GM18499 (cell line): ENCODE data around the gene CDK11A.
"Not testable (repeated sequence)": the region's sequence is repeated elsewhere in the genome, so short reads cannot be mapped to it uniquely, and the experiment has no call there.

Experiments used
- ATAC-seq: cut with Tn5 transposase; IDR thresholded peaks from one replicate; pipeline ENCODE4 v1.9.1; 2021; ENCODE audit warnings: moderate number of reproducible peaks; ENCODE audit not compliant: insufficient read depth, unreplicated experiment

CDK11A gene

DNA sequence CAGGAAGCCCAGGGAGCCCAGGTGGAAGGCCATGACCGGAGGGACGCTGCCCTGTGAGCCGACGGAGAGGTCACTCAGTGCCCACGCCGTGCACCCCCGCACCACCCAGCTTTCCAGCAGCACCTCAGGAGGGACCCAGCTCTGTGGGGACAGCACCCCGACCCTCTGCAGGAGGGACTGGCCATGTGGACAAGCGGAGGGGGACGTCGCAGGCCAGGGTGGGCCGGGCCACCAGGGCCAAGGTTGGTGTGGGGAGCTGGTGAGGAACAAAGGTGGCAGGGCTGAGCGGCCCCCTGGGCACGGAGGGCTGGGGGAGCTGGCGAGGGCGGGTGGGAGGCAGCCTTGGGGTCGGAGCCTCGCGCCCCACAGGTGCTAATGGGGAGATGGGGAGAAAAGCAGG lies 31.3 kb upstream of the CDK11A start:
- no peak for ATAC-seq

- no peak for ATAC-seq
These were observed 30.1 kb upstream of the CDK11A start for GRCh38 chr1:1754051-1754815.

- no peak for ATAC-seq
These were observed 29.4 kb upstream of the CDK11A start for GRCh38 chr1:1753607-1754005.

DNA sequence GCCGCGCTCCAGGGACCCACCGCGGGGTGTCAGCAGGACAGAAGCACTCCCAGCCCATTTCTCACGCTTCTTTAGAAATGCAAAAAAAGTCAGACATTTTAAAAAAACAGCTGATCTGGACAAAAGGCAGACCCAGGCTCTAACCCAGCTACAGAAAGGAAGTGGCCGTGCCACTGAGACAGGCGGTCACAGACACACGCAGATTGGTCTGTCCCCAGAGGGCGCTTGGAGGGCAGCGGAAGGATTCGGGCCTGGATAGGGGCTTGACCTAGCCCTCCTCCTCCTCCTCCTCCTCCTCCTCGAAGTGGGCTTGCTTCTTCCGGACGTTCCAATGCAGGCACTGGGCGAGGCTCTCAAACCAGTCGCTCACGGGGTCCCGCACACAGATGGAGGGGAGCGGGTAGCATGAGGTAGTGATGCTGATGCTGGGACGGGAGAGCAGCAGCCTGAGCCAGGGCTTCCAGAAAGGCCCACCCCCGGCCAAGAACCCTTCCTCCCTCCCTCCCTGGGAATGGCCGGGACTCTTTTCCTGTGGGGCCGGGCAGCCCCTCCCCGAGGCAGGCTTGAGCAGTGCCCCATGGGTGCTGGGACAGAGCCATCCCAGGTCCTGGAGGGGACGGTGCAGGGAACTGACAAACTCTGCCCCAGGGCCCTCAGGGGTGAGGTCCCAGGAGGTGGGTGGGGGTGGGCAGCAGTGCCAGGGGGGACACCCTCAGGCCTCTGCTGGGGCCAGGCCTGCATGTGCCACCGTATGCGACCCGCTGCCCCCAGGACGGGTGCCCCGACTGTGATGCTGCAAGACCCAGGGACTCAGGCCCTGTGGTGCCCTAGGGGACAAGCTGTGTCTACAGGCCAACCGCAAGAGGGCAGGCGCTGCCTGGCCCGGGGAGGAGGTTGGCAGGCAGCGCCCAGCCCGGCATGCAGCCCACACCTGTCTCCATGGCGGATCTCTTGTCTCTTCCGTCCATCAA lies 28.8 kb upstream of the CDK11A start:
- ATAC-seq = no peak

DNA sequence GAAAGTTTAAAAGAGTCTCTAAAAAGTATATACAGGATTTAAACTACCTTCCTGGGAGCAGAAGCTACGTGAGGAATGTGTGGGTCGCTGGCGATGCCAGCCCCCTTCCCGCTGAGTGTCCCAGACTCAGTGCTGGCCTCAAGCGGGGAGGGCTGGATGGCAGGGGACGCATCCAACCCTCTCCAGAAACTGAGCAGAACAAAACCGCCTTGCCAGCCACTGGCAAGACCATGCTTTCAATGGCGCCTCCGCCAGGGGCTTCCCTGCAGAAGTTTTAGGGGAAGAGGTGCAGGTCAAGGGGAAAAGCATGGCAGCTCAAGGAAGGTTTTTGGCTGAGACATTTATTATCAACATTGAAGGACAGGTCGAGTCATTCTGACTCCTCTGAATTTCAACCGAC lies 28.0 kb upstream of the CDK11A start:
- ATAC-seq = no peak

- not testable (repeated sequence) for ATAC-seq
These were observed 25.8 kb upstream of the CDK11A start for GRCh38 chr1:1749941-1750340.

DNA sequence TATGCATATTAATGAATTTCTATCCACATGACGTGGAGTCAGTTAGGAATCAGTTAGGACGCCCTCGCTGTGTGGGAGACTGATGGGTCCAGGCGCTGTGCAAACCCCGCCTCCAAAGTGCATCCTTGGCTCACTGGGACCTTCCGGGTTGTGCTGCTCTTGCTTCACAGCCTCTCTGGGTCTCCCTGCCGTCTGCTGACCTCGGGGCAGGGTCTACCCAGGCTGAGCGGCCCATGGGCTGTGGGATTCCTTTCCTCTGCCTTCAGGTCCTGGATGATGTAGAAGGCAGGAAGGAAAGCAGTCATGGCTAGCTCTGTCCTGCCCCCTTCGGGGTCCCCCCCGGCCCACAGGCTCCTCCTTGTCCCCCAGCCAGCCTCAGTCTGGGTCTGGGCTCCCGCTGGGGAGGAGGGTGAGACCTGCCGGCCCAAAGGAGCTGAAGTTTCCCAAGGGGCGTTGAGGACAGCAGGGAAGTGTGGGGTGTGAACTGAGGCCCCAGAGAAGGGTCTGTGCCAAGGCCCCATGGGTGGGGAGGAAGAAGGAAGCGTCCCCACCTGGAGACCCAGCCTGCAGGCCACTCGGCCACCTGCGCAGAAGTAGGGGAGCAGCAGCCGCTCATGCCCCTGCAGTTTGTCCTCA lies 24.6 kb upstream of the CDK11A start:
- ATAC-seq = no peak

- not testable (repeated sequence) for ATAC-seq
These were observed 22.4 kb upstream of the CDK11A start for GRCh38 chr1:1746566-1746909.

DNA sequence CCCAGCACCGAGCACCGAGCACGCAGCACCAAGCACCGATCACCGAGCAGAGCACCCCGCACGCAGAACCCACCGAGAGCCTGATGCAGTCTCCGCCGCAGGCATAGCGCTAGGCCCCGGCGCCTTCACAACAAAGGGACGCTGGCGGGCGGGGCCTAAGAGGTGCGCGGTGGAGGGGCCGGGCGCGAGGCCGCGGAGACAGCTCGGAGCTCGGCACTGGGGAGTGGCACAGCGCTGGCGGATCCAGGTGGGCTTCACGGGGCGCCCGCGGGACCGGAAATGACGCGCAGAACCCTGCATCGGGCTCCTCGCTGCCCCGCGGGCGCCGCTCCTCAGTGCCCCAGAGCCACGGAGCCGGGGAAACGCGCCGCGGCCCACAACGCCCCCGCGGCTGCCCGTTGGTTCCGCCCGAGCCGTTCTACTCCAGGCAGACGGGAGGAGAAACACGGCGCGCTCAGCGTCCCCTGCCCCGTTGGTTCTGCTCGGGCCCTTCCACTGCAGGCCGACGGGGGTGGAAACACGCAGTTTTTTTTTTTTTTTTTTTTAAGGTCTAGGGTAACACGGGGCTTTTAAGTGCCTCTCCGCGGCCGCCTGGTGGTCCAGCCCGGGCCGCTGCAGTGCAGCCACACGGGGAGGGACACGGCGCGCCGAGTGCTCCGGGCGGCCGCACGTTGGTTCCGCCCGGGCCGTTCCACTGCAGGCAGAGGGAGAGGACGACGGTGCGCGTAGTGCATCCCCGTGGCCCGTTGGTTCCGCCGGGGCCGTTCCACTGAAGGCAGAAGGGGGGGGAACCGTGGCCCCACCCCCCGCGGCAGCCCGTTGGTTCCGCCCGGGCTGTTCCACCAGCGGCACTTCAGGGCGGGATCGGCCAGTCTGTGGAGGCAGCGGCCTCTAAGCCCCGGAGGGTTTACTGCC lies 21.8 kb upstream of the CDK11A start:
- peak; percentile 61 for ATAC-seq

GRCh38 chr1:1742529-1742928 lies 18.4 kb upstream of the CDK11A start:
- ATAC-seq = not testable (repeated sequence)

DNA sequence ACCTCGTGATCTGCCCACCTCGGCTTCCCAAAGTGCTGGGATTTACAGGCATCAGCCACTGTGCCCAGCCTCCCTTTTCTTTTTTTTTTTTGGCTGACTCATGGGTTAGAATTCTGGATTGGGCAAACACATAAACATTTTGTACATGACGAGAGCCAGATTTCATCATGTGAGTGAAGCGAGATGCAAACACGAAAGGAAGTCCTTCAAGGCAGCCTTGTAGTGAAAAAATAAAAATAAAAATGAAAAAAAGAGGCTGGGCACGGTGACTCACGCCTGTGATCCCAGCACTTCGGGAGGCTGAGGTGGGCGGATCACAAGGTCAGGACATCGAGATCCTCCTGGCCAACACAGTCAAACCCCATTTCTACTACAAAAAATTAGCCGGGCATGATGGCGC lies 16.9 kb upstream of the CDK11A start:
- ATAC-seq = not testable (repeated sequence)

GRCh38 chr1:1738799-1739337 lies 14.7 kb upstream of the CDK11A start:
- ATAC-seq = not testable (repeated sequence)

DNA sequence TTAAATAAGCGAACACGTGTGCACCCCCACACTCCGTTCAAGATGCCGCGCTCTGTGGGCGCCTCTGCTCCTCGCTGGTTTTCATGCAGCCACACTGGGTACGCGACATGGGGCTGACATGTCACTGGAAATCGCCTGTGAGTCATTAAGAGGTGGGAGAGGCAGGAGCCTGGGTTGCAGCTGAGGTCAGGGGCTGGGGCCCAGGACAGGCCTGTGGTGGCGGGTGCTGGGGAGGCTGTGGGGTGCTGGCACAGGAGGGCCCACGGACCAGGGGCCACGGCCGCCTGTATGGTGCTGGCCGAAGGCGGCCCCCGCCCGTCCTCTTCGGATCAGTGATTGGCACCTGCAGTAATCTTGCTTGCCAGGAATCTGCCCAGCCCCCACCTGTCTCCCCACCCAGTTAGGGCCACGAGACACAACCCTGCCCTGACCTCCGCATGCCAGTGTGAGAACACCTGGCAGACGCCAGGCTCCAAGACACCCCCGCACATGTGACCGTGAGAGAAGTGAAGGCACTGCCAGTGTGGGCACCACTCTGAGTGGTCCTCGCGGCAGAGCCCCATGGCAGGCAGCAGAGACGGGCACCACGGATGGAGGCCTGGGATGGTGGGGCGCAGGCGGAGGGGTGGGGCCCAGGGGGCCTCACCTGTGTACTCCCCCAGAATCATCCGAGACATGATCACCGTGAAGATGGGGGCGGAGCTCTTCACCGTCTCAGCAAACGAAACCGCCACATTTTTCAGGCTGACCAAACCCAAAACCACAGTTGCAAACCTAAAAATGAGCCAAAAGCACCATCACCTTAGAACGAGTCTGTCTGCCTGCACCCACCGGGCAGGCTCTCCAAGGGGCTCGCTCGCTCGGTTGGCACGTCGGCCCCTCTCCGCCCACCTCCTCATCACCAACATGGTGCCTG lies 13.8 kb upstream of the CDK11A start:
- ATAC-seq = not testable (repeated sequence)

- ATAC-seq = no peak
These were observed 8.2 kb upstream of the CDK11A start for GRCh38 chr1:1732381-1732780.

DNA sequence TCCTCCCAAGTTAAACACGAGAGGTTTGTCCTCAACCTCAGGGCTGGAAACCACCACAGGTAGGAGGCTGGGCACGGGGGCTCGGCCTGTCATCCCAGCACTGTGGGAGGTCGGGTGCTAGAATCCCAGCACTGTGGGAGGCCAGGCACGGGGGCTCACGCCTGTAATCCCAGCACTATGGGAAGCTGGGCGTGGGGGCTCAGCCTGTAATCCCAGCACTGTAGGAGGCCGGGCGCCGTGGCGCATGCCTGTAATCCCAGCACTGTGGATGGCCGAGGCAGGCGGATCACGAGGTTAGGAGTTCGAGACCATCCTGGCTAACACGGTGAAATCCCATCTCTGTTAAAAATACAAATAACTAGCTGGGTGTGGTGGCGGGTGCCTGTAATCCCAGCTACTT lies 6.7 kb upstream of the CDK11A start:
- no peak for ATAC-seq

GRCh38 chr1:1730230-1730629 lies 6.1 kb upstream of the CDK11A start:
- not testable (repeated sequence) for ATAC-seq

DNA sequence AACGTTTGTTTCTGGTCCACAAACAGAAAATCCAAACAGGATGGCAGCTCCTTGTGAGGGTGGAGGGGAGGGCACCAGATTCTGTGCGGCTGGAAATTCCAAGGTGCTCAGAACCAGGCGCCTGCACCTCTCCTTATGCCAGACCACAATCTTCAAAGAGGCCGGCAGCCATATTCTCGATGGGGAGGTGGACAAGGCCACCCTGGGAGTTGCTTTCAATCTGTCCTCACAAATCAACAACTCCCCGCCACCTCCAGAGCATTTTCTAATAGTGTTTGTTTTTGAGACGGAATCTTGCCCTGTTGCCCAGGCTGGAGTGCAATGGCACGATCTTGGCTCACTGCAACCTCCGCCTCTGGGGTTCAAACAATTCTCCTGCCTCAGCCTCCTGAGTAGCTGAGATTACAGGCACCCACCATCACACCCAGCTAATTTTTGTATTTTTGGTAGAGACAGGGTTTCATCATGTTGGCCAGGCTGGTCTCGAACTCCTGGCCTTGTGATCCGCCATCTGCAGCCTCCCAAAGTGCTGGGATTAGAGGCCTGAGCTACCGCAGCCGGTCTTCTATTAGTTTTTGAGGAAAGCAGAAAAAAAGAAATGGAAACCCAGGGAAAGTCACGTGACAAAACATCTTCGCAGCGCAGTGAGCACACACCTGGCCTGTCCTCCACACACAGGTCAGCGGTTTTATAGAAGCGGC lies 5.1 kb upstream of the CDK11A start:
- ATAC-seq = not testable (repeated sequence)
